HG02885 (cell line): Measurements from ENCODE around the gene VN1R5.
"Not testable (repeated sequence)": the region's sequence is repeated elsewhere in the genome, so short reads cannot be mapped to it uniquely, and the experiment has no call there.

Experiments
- ATAC-seq: cut with Tn5 transposase; IDR thresholded peaks from one replicate; pipeline ENCODE4 v1.9.1; 2021; ENCODE audit warnings: mild to moderate bottlenecking; ENCODE audit not compliant: unreplicated experiment, poor library complexity

The VN1R5 gene

GRCh38 chr1:247269133-247269532, 13.3 kb downstream of the VN1R5 start:
- no peak for ATAC-seq

- ATAC-seq, result no peak
These were observed 14.1 kb downstream of the VN1R5 start for GRCh38 chr1:247270003-247270402.

GRCh38 chr1:247273013-247273412, 17.1 kb downstream of the VN1R5 start:
- no peak for ATAC-seq

- ATAC-seq, result no peak
These were observed 18.9 kb downstream of the VN1R5 start for GRCh38 chr1:247274605-247275256.

DNA sequence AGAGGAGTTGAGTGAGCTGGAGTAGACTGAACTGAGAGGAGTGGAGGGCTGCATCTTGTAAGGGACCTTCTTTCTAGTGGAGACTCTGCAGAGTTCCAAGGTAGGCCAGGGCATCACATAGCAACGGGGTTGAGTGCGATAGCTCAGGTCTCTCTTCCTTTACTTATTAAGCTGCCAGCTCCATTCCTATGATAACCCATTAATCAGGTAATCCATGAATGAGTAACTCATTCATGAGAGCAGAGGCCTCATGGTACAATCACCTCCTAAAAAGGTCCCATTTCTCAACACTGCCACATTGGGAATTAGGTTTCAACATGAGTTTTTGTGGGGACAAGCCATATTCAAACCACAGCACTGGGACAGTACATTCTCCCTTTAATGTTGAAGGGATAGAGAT, 21.3 kb downstream of the VN1R5 start:
- no peak for ATAC-seq

DNA sequence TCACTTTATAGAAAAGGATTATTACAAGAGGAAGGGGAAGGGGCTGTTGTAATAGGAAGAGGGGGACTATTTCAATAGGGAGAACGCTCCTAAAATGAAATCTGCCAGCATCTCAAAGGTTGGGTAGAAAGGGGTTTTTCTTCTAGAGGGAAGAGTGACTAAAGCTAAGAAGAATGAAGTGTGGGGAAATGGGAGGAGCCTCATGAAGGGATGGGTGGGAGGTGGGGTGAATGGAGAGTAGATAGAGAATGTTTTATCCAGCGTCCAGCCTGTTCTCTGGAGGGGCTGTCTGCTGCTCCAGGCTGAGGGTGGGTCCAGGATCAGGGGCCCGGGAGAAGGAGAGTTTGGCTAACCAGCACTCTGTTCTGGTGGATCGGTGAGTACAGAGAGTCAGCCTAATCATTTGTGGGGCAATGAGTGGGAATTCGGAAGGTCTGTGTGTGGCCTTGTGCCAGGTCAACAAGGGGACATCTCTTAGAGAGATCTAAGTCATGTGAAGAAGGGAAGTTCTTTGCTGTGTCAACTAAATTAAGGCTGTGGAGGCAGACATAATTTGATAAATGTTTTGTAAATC, 25.2 kb downstream of the VN1R5 start:
- ATAC-seq, result no peak

- no peak for ATAC-seq
These were observed 30.3 kb downstream of the VN1R5 start for GRCh38 chr1:247286134-247286670.

DNA sequence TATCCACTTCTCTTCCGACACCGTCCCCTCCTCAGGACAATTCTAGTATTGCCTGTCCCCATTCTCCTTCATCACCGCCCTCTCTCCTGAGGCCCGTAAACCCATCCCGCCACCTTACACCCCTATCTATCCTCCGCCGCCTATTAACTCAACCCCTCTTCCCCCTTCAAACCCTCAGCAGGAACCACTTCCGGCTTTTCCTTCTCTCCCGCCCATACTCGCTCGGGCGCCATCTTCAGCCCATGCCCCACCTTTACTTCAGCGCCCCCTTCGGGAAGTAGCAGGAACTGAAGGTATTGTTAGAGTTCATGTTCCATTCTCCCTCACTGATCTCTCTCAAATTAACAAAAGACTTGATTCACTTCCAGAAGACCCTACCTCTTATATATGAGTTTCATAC, 31.6 kb downstream of the VN1R5 start:
- no peak for ATAC-seq

DNA sequence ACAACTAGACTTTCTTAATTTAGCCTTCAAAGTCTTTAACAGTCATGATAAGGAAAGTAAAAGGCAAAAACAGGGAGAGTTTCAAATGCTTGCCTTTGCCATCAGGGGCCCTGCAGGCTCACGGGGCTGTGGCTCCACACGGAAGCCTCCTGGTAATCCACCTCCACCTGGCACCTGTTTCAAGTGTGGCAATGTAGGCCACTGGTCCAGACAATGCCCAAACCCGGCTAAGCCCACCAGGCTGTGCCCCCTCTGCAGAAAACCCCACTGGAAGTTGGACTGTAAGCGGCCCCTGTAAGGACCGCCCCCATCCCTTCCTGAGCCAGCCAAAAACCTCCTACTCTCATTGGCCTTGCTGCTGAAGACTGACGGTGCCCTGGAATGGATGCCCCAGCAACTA, 32.5 kb downstream of the VN1R5 start:
- no peak for ATAC-seq

- ATAC-seq, result not testable (repeated sequence)
These were observed 33.5 kb downstream of the VN1R5 start for GRCh38 chr1:247289274-247289892.

- ATAC-seq, result no peak
These were observed 34.7 kb downstream of the VN1R5 start for GRCh38 chr1:247290576-247290975.

- ATAC-seq, result no peak
These were observed 35.3 kb downstream of the VN1R5 start for GRCh38 chr1:247291161-247291560.

GRCh38 chr1:247291833-247292561, 36.1 kb downstream of the VN1R5 start:
- ATAC-seq, result no peak

- ATAC-seq, result no peak
These were observed 37.2 kb downstream of the VN1R5 start for GRCh38 chr1:247293047-247293446.

DNA sequence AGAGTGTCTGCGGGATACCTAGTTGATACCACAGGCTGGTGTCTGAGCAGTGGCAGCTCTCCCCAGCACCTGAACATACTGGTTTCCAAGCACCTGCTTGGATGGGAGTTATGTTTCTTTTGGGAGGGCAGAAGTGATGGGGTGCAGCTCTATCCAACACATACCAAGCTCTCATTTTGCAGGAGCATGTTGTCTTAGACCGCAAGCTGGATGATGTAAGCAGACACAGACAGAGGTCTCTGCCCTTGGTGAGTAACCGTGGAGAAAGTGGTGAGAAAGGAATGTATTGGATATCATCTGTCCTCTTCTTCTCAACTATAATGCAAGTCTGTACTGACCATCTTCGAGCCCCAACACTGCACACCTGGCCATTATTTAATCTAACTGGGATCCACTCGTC, 38.4 kb downstream of the VN1R5 start:
- ATAC-seq, result no peak

GRCh38 chr1:247295274-247295684, 39.4 kb downstream of the VN1R5 start:
- ATAC-seq, result no peak

- ATAC-seq, result no peak
These were observed 39.9 kb downstream of the VN1R5 start for GRCh38 chr1:247295746-247296145.

- ATAC-seq, result no peak
These were observed 40.8 kb downstream of the VN1R5 start for GRCh38 chr1:247296599-247297180.

DNA sequence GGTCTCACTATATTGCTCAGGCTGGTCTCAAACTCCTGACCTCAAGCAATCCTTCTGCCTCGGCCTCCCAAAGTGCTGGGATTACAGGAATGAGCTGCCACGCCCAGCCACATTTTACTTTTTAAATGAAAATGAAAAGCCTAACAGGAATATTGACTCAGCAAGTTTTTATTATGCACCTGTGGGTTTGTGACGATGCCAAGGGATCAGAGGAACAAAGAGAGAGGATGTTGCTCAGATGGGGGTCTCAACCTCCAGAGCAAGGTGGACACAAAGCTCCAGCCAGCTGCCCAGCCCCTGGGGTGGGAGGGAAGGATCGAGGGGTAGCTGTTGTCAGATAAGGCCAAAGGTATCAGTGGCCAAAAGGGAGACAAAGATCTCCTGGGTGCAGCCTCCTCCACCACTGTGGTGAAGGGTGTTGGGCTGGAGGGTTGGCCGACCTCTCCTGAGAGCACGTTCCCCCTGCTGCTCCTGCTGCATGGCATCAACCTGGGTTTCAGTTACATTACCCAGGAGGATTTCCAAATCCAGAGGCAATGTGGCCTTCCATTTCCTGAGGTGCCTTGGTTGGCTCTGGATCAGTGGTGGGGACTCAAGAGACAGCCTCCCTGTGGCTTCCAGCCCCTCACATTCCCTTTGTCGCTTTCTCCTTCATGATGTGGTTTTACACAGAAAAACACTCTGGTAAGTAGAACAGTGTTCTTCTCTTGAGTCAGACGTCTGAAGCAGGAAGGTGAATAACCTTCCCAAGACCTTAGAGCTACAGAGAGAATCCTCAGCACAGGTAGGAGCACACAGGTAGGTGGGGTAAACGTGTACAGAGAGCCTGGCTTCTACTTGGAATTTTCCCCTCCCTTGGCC, 41.6 kb downstream of the VN1R5 start:
- no peak for ATAC-seq

- no peak for ATAC-seq
These were observed 42.2 kb downstream of the VN1R5 start for GRCh38 chr1:247298124-247298481.
